ENCODE data around the gene PITPNM3.
A peak's percentile ranks its signal among the peaks of the same experiment; 100 is the strongest.
"Not testable (repeated sequence)": the region's sequence is repeated elsewhere in the genome, so short reads cannot be mapped to it uniquely, and the experiment has no call there.

The PITPNM3 gene

DNA sequence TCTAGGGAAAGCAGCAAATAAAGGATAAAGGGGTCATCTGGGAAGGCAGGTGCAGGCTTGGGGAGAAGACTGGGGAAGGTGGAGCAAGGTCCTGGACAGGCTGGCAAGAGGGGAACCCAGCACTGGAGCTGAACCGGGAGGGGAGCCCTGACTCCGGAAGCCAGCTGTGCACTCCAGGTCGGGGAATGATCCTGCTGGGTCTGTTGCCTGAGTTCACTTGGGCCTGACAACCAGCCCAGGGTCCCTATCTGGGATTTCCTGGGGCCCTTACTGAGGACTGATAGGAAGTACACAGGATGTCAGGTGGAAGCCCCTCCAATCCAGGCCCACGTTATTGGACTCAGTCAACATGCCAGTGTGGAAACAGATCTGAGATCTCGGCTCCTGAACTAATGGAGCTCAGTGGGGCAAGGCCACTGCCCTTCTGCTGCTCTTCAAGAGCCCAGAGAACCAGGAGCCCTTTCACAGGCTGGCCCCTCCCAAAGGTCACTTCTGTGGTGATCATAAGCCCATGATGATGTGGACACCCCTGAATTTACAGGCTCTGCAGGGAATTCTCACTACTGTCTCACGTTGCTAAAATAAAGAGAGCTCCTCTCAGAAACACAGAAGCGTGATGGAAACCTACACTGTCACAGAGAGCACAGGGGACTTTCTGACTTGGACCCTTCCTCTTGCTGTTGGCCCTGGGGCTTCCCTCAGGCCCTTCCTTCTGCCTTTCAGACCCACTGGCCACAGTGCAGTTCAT lies 19.9 kb upstream of the PITPNM3 start:
- DNase-seq (ENCODE audit: low read depth), result no peak
- TF ChIP-seq, protein P1, sequence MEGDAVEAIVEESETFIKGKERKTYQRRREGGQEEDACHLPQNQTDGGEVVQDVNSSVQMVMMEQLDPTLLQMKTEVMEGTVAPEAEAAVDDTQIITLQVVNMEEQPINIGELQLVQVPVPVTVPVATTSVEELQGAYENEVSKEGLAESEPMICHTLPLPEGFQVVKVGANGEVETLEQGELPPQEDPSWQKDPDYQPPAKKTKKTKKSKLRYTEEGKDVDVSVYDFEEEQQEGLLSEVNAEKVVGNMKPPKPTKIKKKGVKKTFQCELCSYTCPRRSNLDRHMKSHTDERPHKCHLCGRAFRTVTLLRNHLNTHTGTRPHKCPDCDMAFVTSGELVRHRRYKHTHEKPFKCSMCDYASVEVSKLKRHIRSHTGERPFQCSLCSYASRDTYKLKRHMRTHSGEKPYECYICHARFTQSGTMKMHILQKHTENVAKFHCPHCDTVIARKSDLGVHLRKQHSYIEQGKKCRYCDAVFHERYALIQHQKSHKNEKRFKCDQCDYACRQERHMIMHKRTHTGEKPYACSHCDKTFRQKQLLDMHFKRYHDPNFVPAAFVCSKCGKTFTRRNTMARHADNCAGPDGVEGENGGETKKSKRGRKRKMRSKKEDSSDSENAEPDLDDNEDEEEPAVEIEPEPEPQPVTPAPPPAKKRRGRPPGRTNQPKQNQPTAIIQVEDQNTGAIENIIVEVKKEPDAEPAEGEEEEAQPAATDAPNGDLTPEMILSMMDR (IDR thresholded peaks at IDR 0.05; ENCODE audit: low read depth, low read length, missing control alignments), result no peak
- no peak overlapping the region for H3K4me3 ChIP-seq (ENCODE audit: low read depth, low read length)
- in situ Hi-C loops (cut with HindIII; ENCODE audit: low sequenced_read_pairs), result no loop called here

- TF ChIP-seq, protein P1 (IDR thresholded peaks at IDR 0.05; ENCODE audit: low read depth, low read length, missing control alignments), result no peak
- in situ Hi-C loops (cut with HindIII; ENCODE audit: low sequenced_read_pairs), result no loop called here
- no peak for DNase-seq (ENCODE audit: low read depth)
- H3K4me3 ChIP-seq (ENCODE audit: low read depth, low read length), result no peak overlapping the region
These were observed 19.2 kb upstream of the PITPNM3 start for GRCh38 chr17:6575596-6575988.

- no peak overlapping the region for H3K4me3 ChIP-seq (ENCODE audit: low read depth, low read length)
- no peak for DNase-seq (ENCODE audit: low read depth)
- TF ChIP-seq, protein P1 (IDR thresholded peaks at IDR 0.05; ENCODE audit: low read depth, low read length, missing control alignments), result peak; percentile 9
- in situ Hi-C loops (cut with HindIII; ENCODE audit: low sequenced_read_pairs), result no loop called here
These were observed 18.6 kb upstream of the PITPNM3 start for GRCh38 chr17:6574687-6575595.

DNA sequence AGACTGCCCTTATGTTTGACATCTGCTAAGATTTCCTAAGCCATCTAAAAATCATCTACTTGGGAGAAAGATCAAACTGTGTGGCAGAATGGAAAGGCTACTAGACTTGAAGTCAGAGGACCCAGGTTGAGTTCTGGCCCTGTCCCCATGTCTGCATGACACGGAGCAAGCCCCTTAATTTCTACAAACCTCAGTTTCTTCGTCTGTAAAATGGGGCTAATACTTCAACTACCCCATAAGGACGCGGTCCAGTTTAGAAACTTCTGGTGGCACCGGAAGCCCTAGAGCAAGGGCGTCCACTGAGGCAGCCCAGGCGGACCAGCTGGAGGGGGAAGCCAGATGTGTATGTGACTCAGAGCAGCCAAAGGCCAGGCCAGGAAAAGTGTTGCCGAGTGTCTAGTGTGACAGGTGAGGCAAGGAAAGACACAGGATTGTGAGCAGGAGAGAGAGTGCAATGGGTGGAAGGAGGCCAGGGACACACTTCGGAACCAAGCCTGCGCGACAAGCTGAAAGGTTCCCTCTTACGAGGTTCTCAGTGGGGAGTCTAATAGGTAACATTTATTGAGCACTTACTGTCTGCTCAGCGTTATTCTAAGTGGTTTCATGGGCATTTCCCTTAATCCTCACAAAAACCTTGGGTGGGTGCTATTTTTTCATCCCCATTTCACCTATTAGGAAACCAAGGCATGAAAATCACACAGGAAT lies 17.8 kb upstream of the PITPNM3 start:
- in situ Hi-C loops (cut with HindIII; ENCODE audit: low sequenced_read_pairs), result no loop called here
- H3K4me3 ChIP-seq (ENCODE audit: low read depth, low read length), result no peak overlapping the region
- DNase-seq (ENCODE audit: low read depth), result no peak
- TF ChIP-seq, protein P1 (IDR thresholded peaks at IDR 0.05; ENCODE audit: low read depth, low read length, missing control alignments), result no peak

- DNase-seq (ENCODE audit: low read depth); H3K4me3 ChIP-seq (ENCODE audit: low read depth, low read length); in situ Hi-C loops (cut with HindIII; ENCODE audit: low sequenced_read_pairs): not testable (repeated sequence)
These were observed 17.1 kb upstream of the PITPNM3 start for GRCh38 chr17:6573495-6573894.

- DNase-seq (ENCODE audit: low read depth), result no peak
- H3K4me3 ChIP-seq (ENCODE audit: low read depth, low read length), result no peak overlapping the region
- in situ Hi-C loops (cut with HindIII; ENCODE audit: low sequenced_read_pairs), result no loop called here
- TF ChIP-seq, protein P1 (IDR thresholded peaks at IDR 0.05; ENCODE audit: low read depth, low read length, missing control alignments), result no peak
These were observed 16.6 kb upstream of the PITPNM3 start for GRCh38 chr17:6572972-6573370.
